Measurements from ENCODE around the gene SAAL1. TPM values are rescaled to one million over a fixed set of nuclear protein-coding genes. Genes with fewer than 3 reads are reported as not detected.

The SAAL1 gene
- total and polyA plus RNA-seq, 2 experiments from 2014 or later: 11.7 to 17.8 TPM

- peaks cover 12% of the 10 kb centered on the region for H3K27me3 ChIP-seq
- H3K4me3 ChIP-seq: no peak overlapping the region
- H3K9me2 ChIP-seq (replicated peaks; ENCODE audit: insufficient read depth): no peaks in the 10 kb centered on the region
- no peaks in the 10 kb centered on the region for H3K36me3 ChIP-seq (replicated peaks; ENCODE audit: insufficient read depth, low read depth)
- H3K27ac ChIP-seq: no peak overlapping the region
- WGBS (ENCODE audit: low lambda C conversion rate, missing lambda C conversion rate): 88% methylated on average over 9 of the region's 9 CpGs
- H4K20me1 ChIP-seq (ENCODE audit: insufficient read depth, poor library complexity, severe bottlenecking): no peaks in the 10 kb centered on the region
- peak overlapping the region; percentile 36 for H2AFZ ChIP-seq
- H3K4me1 ChIP-seq (ENCODE audit: insufficient read depth): peaks cover 5% of the 10 kb centered on the region
- H3K4me2 ChIP-seq: no peak overlapping the region
- H3K9me3 ChIP-seq (ENCODE audit: low read depth): no peaks in the 10 kb centered on the region
- TF ChIP-seq CTCF (IDR thresholded peaks at IDR 0.05; ENCODE audit: poor library complexity) (no peak), EZH2phosphoT487 (IDR thresholded peaks at IDR 0.05; ENCODE audit: low read depth, severe bottlenecking, unreplicated experiment) (no peak)
- no peak for DNase-seq (ENCODE audit: low spot score)
- peaks cover 20% of the 10 kb centered on the region for H3K79me2 ChIP-seq
Observed at GRCh38 chr11:18106688-18107087, 806 bp upstream of the SAAL1 start.

- Histone ChIP-seq H3K9me2 (replicated peaks; ENCODE audit: insufficient read depth) (no peaks in the 10 kb centered on the region), H3K79me2 (peaks cover 20% of the 10 kb centered on the region), H3K36me3 (replicated peaks; ENCODE audit: insufficient read depth, low read depth) (no peaks in the 10 kb centered on the region), H3K27me3 (peaks cover 8% of the 10 kb centered on the region), H3K9me3 (ENCODE audit: low read depth) (no peaks in the 10 kb centered on the region), H2AFZ (peak overlapping the region; percentile 99), H4K20me1 (ENCODE audit: insufficient read depth, poor library complexity, severe bottlenecking) (no peaks in the 10 kb centered on the region), H3K4me1 (ENCODE audit: insufficient read depth) (peaks cover 5% of the 10 kb centered on the region), H3K27ac (peak overlapping the region; percentile 6), H3K4me2 (peak overlapping the region; percentile 82), H3K4me3 (peak overlapping the region; percentile 99)
- TF ChIP-seq EZH2phosphoT487 (IDR thresholded peaks at IDR 0.05; ENCODE audit: low read depth, severe bottlenecking, unreplicated experiment): no peak
- TF ChIP-seq EZH2 (IDR thresholded peaks at IDR 0.05; ENCODE audit: borderline replicate concordance): no peak
- no peak for TF ChIP-seq CTCF (IDR thresholded peaks at IDR 0.05; ENCODE audit: poor library complexity)
- DNase-seq (ENCODE audit: low spot score): no peak
- WGBS (ENCODE audit: low lambda C conversion rate, missing lambda C conversion rate): 26% methylated on average over 29 of the region's 29 CpGs
Observed at GRCh38 chr11:18105086-18105801, 638 bp downstream of the SAAL1 start.

- WGBS (ENCODE audit: low lambda C conversion rate, missing lambda C conversion rate): 55% methylated on average over 6 of the region's 6 CpGs
Observed at GRCh38 chr11:18100926-18101656, 4.8 kb downstream of the SAAL1 start.

More at GRCh38 chr11:18100926-18101656, 4.8 kb downstream of the SAAL1 start:
- peaks cover 20% of the 10 kb centered on the region for H3K79me2 ChIP-seq
- H3K9me2 ChIP-seq (replicated peaks; ENCODE audit: insufficient read depth): no peaks in the 10 kb centered on the region
- H3K4me1 ChIP-seq (ENCODE audit: insufficient read depth): peaks cover 5% of the 10 kb centered on the region
- no peaks in the 10 kb centered on the region for H3K9me3 ChIP-seq (ENCODE audit: low read depth)
- H3K27me3 ChIP-seq: no peaks in the 10 kb centered on the region
- H3K4me2 ChIP-seq: no peak overlapping the region
- no peak overlapping the region for H3K4me3 ChIP-seq
- no peaks in the 10 kb centered on the region for H3K36me3 ChIP-seq (replicated peaks; ENCODE audit: insufficient read depth, low read depth)
- TF ChIP-seq EZH2 (IDR thresholded peaks at IDR 0.05; ENCODE audit: borderline replicate concordance) (no peak), CTCF (IDR thresholded peaks at IDR 0.05; ENCODE audit: poor library complexity) (no peak), EZH2phosphoT487 (IDR thresholded peaks at IDR 0.05; ENCODE audit: low read depth, severe bottlenecking, unreplicated experiment) (no peak)
- no peaks in the 10 kb centered on the region for H4K20me1 ChIP-seq (ENCODE audit: insufficient read depth, poor library complexity, severe bottlenecking)
- H3K27ac ChIP-seq: no peak overlapping the region
- H2AFZ ChIP-seq: no peak overlapping the region
- no peak for DNase-seq (ENCODE audit: low spot score)
